A549 (cell line): ENCODE results near the gene CLNS1A.

Source experiments
- CEBPB ChIP-seq, 2 experiments: fragments of >200 bp in 1 of 2; sonication (Bioruptor Twin) in 1 of 2; formaldehyde crosslinking in 1 of 2; IDR thresholded peaks; 2 replicates each; pipeline ENCODE4 v1.6.1; 2012 to 2016
- GATA3 ChIP-seq: IDR thresholded peaks from 2 replicates; pipeline ENCODE4 v1.6.1; 2012; ENCODE audit warnings: borderline replicate concordance
- MAFK ChIP-seq: fragments of 450-650 bp; IDR thresholded peaks from 2 replicates; pipeline ENCODE4 v1.6.1; 2014; ENCODE audit not compliant: partially characterized antibody
- MAZ ChIP-seq: fragments of 150-350 bp; IDR thresholded peaks from 2 replicates; pipeline ENCODE4 v1.6.1; 2014; ENCODE audit warnings: antibody characterized with exemption, low read depth, low read length, borderline replicate concordance
- MYC ChIP-seq: IDR thresholded peaks from 2 replicates; pipeline ENCODE4 v1.6.1; 2012; ENCODE audit warnings: mild to moderate bottlenecking, inconsistent platforms, low read length, improper control_type of control experiment, borderline replicate concordance
- POLR2A ChIP-seq: IDR thresholded peaks from 2 replicates; pipeline ENCODE4 v1.6.1; 2012; ENCODE audit warnings: mild to moderate bottlenecking, low read length
- POLR2AphosphoS2 ChIP-seq: conservative IDR thresholded peaks from 2 replicates; pipeline ENCODE4 v1.6.1; 2012; ENCODE audit warnings: low read length, improper control_type of control experiment, inconsistent platforms
- RARB ChIP-seq: fragments of 250-450 bp; sonication (Bioruptor Pico); IDR thresholded peaks from 2 replicates; pipeline ENCODE4 v1.8.0; 2021; ENCODE audit warnings: mild to moderate bottlenecking, moderate library complexity
- REST ChIP-seq: fragments of 200-600 bp; sonication (generic); IDR thresholded peaks from 2 replicates; pipeline ENCODE4 v1.6.1; 2016; ENCODE audit warnings: antibody characterized with exemption, mild to moderate bottlenecking, moderate library complexity
- TF ChIP-seq, protein P1 (sequence below): fragments of >200 bp; sonication (Bioruptor Twin); formaldehyde crosslinking; IDR thresholded peaks from 3 replicates; pipeline ENCODE4 v1.5.1; 2016

GRCh38 chr11:77647654-77648305 lies 10.2 kb upstream of the CLNS1A start:
- no peak for TF ChIP-seq RARB (CRISPR knock-in tag)
- TF ChIP-seq POLR2AphosphoS2: no peak
- TF ChIP-seq, protein P1, sequence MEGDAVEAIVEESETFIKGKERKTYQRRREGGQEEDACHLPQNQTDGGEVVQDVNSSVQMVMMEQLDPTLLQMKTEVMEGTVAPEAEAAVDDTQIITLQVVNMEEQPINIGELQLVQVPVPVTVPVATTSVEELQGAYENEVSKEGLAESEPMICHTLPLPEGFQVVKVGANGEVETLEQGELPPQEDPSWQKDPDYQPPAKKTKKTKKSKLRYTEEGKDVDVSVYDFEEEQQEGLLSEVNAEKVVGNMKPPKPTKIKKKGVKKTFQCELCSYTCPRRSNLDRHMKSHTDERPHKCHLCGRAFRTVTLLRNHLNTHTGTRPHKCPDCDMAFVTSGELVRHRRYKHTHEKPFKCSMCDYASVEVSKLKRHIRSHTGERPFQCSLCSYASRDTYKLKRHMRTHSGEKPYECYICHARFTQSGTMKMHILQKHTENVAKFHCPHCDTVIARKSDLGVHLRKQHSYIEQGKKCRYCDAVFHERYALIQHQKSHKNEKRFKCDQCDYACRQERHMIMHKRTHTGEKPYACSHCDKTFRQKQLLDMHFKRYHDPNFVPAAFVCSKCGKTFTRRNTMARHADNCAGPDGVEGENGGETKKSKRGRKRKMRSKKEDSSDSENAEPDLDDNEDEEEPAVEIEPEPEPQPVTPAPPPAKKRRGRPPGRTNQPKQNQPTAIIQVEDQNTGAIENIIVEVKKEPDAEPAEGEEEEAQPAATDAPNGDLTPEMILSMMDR: no peak
- TF ChIP-seq REST: no peak
- TF ChIP-seq MAZ: no peak
- no peak for TF ChIP-seq GATA3
- TF ChIP-seq MAFK: no peak
- TF ChIP-seq POLR2A: no peak
- TF ChIP-seq CEBPB (IDR thresholded peaks at IDR 0.05): no peak
- TF ChIP-seq MYC: no peak
